Gastrocnemius medialis (tissue), 4 donors: ENCODE results near the gene HLA-F.

ENCODE experiments used
- POLR2A ChIP-seq, 2 donors: fragments of 450-650 bp; IDR thresholded peaks; one replicate each; pipeline ENCODE4 v1.6.1; 2017; ENCODE audit warnings: antibody characterized with exemption in 2 of 2, mild to moderate bottlenecking in 2 of 2, moderate library complexity in 2 of 2
- TF ChIP-seq, protein P1 (sequence below), 5 experiments: fragments of 450-650 bp in 3 of 5; fragments of 200-600 bp in 2 of 5; sonication (generic) in 2 of 5; IDR thresholded peaks in 4 of 5; conservative IDR thresholded peaks in 1 of 5; 1 replicate in 4 of 5; 2 replicates in 1 of 5; pipeline ENCODE4 v1.5.1; 2016 to 2019; ENCODE audit warnings: antibody characterized with exemption in 5 of 5, mild to moderate bottlenecking in 3 of 5, moderate library complexity in 3 of 5

DNA sequence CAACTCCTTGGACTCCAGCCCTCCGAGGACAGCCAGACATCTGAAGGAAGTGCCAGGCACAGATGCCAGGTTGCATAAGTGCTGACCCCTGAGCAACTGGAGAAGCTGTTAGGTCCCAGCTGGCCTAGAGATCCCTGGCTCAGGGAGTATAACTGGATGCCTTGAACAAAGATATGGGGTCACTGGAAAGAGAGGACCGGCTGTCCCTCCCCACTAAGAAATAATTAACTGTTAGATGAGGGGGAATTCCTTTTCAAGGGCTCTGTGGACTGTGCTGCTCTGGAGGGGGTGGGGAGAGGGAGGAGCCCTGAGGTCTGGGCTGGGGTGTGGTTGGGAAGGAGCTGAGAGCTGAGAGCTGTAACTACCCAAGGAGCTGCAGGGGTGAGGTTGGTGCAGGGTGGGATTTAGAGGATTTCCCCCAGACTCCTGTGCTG lies 39.6 kb downstream of the HLA-F start:
- TF ChIP-seq, protein P1, sequence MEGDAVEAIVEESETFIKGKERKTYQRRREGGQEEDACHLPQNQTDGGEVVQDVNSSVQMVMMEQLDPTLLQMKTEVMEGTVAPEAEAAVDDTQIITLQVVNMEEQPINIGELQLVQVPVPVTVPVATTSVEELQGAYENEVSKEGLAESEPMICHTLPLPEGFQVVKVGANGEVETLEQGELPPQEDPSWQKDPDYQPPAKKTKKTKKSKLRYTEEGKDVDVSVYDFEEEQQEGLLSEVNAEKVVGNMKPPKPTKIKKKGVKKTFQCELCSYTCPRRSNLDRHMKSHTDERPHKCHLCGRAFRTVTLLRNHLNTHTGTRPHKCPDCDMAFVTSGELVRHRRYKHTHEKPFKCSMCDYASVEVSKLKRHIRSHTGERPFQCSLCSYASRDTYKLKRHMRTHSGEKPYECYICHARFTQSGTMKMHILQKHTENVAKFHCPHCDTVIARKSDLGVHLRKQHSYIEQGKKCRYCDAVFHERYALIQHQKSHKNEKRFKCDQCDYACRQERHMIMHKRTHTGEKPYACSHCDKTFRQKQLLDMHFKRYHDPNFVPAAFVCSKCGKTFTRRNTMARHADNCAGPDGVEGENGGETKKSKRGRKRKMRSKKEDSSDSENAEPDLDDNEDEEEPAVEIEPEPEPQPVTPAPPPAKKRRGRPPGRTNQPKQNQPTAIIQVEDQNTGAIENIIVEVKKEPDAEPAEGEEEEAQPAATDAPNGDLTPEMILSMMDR (IDR thresholded peaks at IDR 0.05 in 4 of 5, conservative IDR thresholded peaks at IDR 0.05 in 1 of 5) = no peak
- TF ChIP-seq POLR2A (IDR thresholded peaks at IDR 0.05) = no peak
